Nephron (organoid): ENCODE results near the gene RHAG.

Experiments
- H3K27ac Mint-ChIP-seq, 3 experiments: 2 replicates each; pipeline ENCODE4 v1.8.0; 2020; ENCODE audit warnings: mixed read lengths in 3 of 3, mild to moderate bottlenecking in 2 of 3, moderate library complexity in 1 of 3
- H3K27me3 Mint-ChIP-seq: 2 replicates; pipeline ENCODE4 v1.8.0; 2021; ENCODE audit warnings: low read depth, mild to moderate bottlenecking, moderate library complexity, mixed read lengths
- H3K36me3 Mint-ChIP-seq: 2 replicates; pipeline ENCODE4 v1.8.0; 2020; ENCODE audit warnings: low read depth, mixed read lengths
- H3K4me1 Mint-ChIP-seq: 2 replicates; pipeline ENCODE4 v1.8.0; 2020; ENCODE audit warnings: mixed read lengths
- H3K4me3 Mint-ChIP-seq, 3 experiments: 2 replicates each; pipeline ENCODE4 v1.8.0; 2020; ENCODE audit warnings: mild to moderate bottlenecking in 3 of 3, mixed read lengths in 3 of 3, moderate library complexity in 2 of 3
- H3K9me3 Mint-ChIP-seq: 2 replicates; pipeline ENCODE4 v1.8.0; 2020; ENCODE audit warnings: mixed read lengths
- TF ChIP-seq, protein P1 (sequence below), 3 experiments: fragments of 200-600 bp; sonication (generic); IDR thresholded peaks; one replicate each; pipeline ENCODE4 v1.5.0; 2021; ENCODE audit warnings: antibody characterized with exemption in 3 of 3; ENCODE audit not compliant: unreplicated experiment in 3 of 3

Gene RHAG

DNA sequence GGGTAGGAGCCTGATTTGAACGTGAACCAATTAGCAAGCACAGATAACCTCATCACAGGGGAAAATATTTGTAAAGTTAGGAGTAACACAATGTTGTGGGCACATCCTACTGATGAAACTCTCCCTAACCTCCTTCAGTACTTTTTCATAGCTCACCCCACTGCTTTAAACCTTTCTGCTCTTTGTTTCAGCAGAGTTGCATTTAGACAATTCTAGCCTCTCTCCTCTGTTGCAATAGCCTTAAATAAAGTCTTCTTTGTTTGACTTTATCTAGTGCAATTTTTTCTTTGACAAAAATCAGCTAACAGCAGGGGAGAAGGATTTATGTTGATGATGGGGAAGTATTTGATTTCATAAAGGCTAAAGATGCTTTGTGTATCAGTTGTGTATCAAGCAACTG, 72.1 kb downstream of the RHAG start:
- TF ChIP-seq, protein P1, sequence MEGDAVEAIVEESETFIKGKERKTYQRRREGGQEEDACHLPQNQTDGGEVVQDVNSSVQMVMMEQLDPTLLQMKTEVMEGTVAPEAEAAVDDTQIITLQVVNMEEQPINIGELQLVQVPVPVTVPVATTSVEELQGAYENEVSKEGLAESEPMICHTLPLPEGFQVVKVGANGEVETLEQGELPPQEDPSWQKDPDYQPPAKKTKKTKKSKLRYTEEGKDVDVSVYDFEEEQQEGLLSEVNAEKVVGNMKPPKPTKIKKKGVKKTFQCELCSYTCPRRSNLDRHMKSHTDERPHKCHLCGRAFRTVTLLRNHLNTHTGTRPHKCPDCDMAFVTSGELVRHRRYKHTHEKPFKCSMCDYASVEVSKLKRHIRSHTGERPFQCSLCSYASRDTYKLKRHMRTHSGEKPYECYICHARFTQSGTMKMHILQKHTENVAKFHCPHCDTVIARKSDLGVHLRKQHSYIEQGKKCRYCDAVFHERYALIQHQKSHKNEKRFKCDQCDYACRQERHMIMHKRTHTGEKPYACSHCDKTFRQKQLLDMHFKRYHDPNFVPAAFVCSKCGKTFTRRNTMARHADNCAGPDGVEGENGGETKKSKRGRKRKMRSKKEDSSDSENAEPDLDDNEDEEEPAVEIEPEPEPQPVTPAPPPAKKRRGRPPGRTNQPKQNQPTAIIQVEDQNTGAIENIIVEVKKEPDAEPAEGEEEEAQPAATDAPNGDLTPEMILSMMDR (IDR thresholded peaks at IDR 0.05; ENCODE audit: unreplicated experiment in 3 of 3) = no peak
- Mint-ChIP-seq H3K27ac (no peak overlapping the region), H3K36me3 (no peaks in the 10 kb centered on the region), H3K4me3 (no peak overlapping the region), H3K9me3 (peaks cover 3% of the 10 kb centered on the region), H3K4me1 (no peaks in the 10 kb centered on the region), H3K27me3 (no peaks in the 10 kb centered on the region)

DNA sequence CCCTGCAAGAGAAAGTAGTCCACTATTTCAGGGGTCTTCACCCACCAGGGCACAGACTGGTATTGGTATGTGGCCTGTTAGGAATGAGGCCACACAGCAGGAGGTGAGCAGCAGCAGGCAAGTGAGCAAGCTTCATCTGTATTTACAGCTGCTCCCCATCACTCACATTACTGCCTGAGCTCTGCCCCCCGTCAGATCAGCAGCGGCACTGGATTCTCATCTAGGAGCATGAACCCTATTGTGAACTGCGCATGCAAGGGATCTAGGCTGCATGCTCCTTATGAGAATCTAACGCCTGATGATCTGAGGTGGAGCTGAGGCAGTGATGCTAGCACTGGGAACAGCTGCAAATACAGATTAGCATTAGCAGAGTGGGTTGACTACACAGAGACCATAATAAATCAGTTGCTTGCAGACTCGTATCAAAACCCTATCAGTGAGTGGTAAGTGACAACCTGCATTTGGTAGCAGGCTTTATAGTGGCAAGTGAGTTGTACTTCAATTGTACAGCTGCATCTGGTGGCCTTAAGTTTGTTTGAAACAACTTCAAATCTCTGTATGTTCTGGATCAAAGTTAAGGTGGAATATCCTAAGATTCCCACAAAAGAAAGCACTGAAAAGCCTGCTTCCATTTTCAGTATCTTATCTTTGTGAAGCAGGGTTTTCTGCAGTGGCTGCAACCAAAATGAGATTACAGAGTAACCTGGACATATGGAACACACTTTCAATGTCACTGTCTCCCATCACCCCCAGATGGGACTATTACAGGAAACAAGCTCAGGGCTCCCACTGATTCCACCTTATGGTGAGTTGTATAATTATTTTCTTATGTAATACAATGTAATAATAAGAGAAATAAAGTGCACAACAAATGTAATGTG, 73.4 kb downstream of the RHAG start:
- Mint-ChIP-seq H3K27me3 (no peaks in the 10 kb centered on the region), H3K36me3 (no peaks in the 10 kb centered on the region), H3K4me3 (no peak overlapping the region), H3K9me3 (peaks cover 3% of the 10 kb centered on the region), H3K4me1 (no peaks in the 10 kb centered on the region), H3K27ac (no peak overlapping the region)
- TF ChIP-seq, protein P1 (IDR thresholded peaks at IDR 0.05; ENCODE audit: unreplicated experiment in 3 of 3) = no peak

DNA sequence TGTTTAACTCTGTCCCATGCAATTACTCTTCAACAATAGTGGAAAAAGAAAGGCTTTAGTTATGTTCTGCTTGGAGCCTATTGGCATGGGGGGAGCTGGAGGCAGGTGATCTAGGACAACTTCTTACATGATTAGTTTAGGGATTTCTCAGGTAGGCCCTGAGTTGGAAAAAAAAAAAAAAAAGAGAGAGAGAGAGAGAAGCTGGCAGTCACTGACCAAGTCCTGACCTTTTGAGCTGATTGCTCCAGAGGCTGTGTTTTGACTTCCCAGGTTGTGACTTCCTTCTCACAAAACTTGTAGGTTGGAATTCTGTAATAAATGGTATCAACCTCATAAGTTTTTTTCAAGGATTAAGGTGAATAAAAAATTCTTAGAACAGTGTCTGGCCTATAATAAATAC, 78.4 kb downstream of the RHAG start:
- Mint-ChIP-seq H3K9me3 (no peaks in the 10 kb centered on the region), H3K27me3 (peaks cover 6% of the 10 kb centered on the region), H3K4me1 (no peaks in the 10 kb centered on the region), H3K36me3 (no peaks in the 10 kb centered on the region), H3K4me3 (no peak overlapping the region), H3K27ac (no peak overlapping the region)
- TF ChIP-seq, protein P1 (IDR thresholded peaks at IDR 0.05; ENCODE audit: unreplicated experiment in 3 of 3) = no peak

DNA sequence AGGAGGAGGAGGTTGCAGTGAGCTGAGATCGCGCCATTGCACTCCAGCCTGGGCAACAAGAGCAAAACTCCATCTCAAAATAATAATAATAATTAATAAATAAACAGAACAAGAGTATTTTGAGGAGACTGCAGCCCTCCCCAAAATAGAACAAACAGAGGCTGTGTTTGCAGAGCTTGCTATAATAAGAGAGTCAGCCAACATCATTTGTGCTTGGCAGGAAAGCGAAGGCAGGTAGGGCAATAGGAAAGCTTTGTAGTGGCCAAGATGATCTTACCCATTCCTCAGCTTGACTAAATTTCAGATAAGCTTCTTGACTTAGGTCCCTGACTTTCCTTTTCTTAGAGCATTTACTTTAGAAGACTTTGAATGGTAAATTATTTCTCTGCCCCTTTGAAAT, 79.5 kb downstream of the RHAG start:
- H3K4me3 Mint-ChIP-seq = no peak overlapping the region
- peaks cover 16% of the 10 kb centered on the region for H3K27me3 Mint-ChIP-seq
- H3K27ac Mint-ChIP-seq = no peak overlapping the region
- no peaks in the 10 kb centered on the region for H3K4me1 Mint-ChIP-seq
- no peaks in the 10 kb centered on the region for H3K36me3 Mint-ChIP-seq
- no peaks in the 10 kb centered on the region for H3K9me3 Mint-ChIP-seq
- TF ChIP-seq, protein P1 (IDR thresholded peaks at IDR 0.05; ENCODE audit: unreplicated experiment in 3 of 3) = no peak

DNA sequence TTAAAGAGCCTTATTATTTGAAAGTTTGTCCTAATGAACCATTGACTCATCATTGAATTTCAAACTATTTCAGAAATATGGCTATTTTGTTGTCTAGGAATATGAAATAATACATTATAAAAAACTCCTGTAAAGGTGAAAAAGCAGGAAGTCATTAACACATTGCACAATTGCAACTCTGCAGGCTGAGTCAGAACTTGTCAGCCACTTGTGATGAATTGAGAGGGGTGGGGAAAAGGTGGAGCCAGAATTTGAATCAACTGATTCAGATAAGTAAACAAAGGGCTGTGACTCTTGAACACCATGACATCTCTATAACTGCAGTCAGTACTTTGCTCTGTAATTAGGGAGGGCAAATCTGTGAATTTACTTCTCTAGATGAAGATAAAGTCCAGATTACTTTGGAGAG, 80.2 kb downstream of the RHAG start:
- Mint-ChIP-seq H3K9me3 (no peaks in the 10 kb centered on the region), H3K4me1 (peaks cover 6% of the 10 kb centered on the region), H3K36me3 (no peaks in the 10 kb centered on the region), H3K27me3 (peaks cover 23% of the 10 kb centered on the region), H3K4me3 (no peak overlapping the region), H3K27ac (no peak overlapping the region)
- TF ChIP-seq, protein P1 (IDR thresholded peaks at IDR 0.05; ENCODE audit: unreplicated experiment in 3 of 3) = no peak

DNA sequence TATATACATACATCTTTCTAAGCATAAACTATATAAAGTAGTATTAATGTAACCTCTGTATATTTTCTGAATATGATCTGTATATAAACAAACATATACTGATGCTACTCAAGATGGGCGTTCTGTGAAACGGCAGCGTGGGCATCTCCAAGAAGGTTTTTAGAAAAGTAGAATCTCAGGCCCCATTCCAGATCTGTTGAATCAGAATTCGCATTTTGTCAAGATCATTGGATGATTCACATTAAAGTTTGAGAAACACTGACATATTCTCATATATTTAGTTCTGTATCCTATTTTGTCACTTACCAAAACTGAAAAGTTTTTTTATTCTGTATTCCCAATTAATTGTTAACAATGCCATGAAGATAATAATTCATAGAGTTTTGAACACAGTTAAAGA, 80.7 kb downstream of the RHAG start:
- H3K36me3 Mint-ChIP-seq = no peaks in the 10 kb centered on the region
- TF ChIP-seq, protein P1 (IDR thresholded peaks at IDR 0.05; ENCODE audit: unreplicated experiment in 3 of 3) = no peak
- peaks cover 27% of the 10 kb centered on the region for H3K27me3 Mint-ChIP-seq
- H3K27ac Mint-ChIP-seq = no peak overlapping the region
- no peaks in the 10 kb centered on the region for H3K9me3 Mint-ChIP-seq
- H3K4me3 Mint-ChIP-seq = no peak overlapping the region
- H3K4me1 Mint-ChIP-seq = peaks cover 10% of the 10 kb centered on the region
